ENCODE data around the gene ALOX15B.

Gene ALOX15B

DNA sequence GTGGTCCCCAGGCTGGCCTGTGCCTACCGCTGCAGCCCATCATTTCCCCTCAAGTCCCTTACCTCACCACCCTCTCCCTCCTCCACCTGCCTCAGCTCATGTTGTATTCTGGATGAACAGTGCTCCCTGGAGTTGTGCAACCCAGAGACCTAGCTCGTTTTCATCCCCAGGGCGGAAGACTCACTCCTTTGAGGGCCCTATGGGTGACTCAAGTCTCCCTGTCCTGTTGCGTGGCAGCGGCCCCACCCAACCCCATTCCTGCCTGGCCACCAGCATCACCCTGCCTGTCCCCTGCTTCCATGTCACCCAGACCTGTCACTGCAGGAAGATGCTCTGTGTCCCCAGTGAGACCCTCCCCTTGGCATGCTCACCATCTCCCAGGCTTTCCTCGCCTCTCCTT is 45.4 kb downstream of the ALOX15B start:
- Histone ChIP-seq H3K27me3 (ENCODE audit: low read depth, low read length) (peaks cover 8% of the 10 kb centered on the region; the same call in 1 of the 2 replicates), H3K79me2 (ENCODE audit: low read length) (no peaks in the 10 kb centered on the region), H3K4me3 (ENCODE audit: low read length) (no peak overlapping the region), H4K20me1 (ENCODE audit: insufficient read depth, low read length) (no peaks in the 10 kb centered on the region), H3K9me3 (ENCODE audit: insufficient read depth, low read length) (no peaks in the 10 kb centered on the region), H3K36me3 (replicated peaks; ENCODE audit: low read depth, low read length) (no peaks in the 10 kb centered on the region), H2AFZ (ENCODE audit: low read depth, low read length) (no peak overlapping the region), H3K9ac (ENCODE audit: low read length) (no peak overlapping the region), H3K4me2 (ENCODE audit: low read length) (no peak overlapping the region), H3K4me1 (ENCODE audit: low read length) (peaks cover 5% of the 10 kb centered on the region), H3K27ac (ENCODE audit: low read length) (no peak overlapping the region)
- no peak for TF ChIP-seq EZH2phosphoT487 (IDR thresholded peaks at IDR 0.05; ENCODE audit: low read depth)
- TF ChIP-seq, protein P1, sequence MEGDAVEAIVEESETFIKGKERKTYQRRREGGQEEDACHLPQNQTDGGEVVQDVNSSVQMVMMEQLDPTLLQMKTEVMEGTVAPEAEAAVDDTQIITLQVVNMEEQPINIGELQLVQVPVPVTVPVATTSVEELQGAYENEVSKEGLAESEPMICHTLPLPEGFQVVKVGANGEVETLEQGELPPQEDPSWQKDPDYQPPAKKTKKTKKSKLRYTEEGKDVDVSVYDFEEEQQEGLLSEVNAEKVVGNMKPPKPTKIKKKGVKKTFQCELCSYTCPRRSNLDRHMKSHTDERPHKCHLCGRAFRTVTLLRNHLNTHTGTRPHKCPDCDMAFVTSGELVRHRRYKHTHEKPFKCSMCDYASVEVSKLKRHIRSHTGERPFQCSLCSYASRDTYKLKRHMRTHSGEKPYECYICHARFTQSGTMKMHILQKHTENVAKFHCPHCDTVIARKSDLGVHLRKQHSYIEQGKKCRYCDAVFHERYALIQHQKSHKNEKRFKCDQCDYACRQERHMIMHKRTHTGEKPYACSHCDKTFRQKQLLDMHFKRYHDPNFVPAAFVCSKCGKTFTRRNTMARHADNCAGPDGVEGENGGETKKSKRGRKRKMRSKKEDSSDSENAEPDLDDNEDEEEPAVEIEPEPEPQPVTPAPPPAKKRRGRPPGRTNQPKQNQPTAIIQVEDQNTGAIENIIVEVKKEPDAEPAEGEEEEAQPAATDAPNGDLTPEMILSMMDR (IDR thresholded peaks at IDR 0.05; ENCODE audit: low read depth, low read length) = no peak

DNA sequence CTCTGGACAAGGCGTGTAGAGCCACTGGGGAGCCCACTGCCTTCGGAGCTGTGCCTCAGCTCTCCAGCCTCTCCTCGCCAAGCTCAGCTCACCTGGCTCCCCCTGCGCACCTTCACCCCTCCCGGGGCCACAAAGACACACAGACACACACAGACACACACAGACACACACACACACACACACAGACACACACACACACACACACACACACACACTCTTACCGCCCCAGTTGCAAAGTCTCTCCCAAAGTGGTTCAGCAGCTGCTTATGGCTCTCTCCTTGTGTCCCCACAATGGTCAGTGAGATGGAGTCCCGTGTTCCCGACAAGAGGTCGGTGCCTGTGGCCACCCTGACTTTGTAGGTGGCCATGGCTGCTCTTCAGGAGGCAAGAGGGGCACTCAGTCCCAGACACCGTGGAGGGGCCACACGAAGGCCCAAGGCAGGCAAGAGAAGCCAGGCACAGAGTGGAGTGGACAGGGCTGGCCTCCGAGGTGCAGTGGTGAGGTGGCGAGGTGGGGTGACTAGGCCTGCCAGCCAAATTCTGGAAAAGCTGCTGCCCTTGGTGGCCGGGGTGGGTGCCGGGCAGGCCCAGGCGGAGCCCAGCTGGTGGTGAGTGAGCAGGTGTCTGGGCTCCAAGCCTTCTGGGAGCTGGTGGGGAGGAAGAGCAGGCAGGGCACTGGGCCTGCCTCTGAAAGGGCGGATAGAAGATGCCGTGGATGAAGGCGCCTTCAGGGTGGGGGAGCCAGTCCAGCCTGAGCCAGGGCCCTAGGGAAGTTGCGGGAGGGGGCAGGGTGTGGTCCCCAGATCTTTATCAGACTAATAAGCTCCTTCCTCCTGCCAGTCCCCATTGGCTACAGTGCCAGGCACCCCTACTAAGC is 48.5 kb downstream of the ALOX15B start, which contains the start of gene ALOX12B:
Gene ALOX12B, minus strand, starts transcription at position 642 of the 877 bp plus-strand sequence. Its CDS starts 274 bp downstream, at position 368.
- H3K4me3 ChIP-seq (ENCODE audit: low read length) = no peak within 1 kb of the TSS
- peaks cover 6% of the 10 kb centered on the region; the same call in 1 of the 2 replicates for H3K27me3 ChIP-seq (ENCODE audit: low read depth, low read length)
- H3K79me2 ChIP-seq (ENCODE audit: low read length) = no peaks in the 10 kb centered on the region
- no peak within 1 kb of the TSS for H3K27ac ChIP-seq (ENCODE audit: low read length)
- H2AFZ ChIP-seq (ENCODE audit: low read depth, low read length) = no peak within 1 kb of the TSS
- H3K9me3 ChIP-seq (ENCODE audit: insufficient read depth, low read length) = no peaks in the 10 kb centered on the region
- no peak within 1 kb of the TSS for H3K9ac ChIP-seq (ENCODE audit: low read length)
- H3K4me2 ChIP-seq (ENCODE audit: low read length) = no peak within 1 kb of the TSS
- no peaks in the 10 kb centered on the region for H4K20me1 ChIP-seq (ENCODE audit: insufficient read depth, low read length)
- H3K36me3 ChIP-seq (replicated peaks; ENCODE audit: low read depth, low read length) = no peaks in the 10 kb centered on the region
- H3K4me1 ChIP-seq (ENCODE audit: low read length) = peaks cover 15% of the 10 kb centered on the region
- TF ChIP-seq, protein P1 (IDR thresholded peaks at IDR 0.05; ENCODE audit: low read depth, low read length) = no peak
- TF ChIP-seq EZH2phosphoT487 (IDR thresholded peaks at IDR 0.05; ENCODE audit: low read depth) = no peak

DNA sequence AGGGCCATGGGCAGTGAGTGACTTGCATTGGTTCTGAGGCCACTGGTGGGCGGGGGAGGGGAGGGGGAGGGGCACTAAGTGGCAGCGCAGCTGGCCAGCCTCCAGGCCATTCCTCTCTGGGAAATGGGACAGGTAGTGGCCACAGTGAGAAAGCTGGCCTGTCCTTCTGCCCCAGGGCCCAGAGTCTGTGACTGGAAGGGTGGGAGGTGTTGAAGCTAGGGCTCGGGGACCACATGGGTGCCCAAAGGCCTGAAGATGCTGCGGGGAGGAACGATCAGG is 49.0 kb downstream of the ALOX15B start:
- peaks cover 15% of the 10 kb centered on the region for H3K4me1 ChIP-seq (ENCODE audit: low read length)
- no peak overlapping the region for H3K4me3 ChIP-seq (ENCODE audit: low read length)
- peaks cover 6% of the 10 kb centered on the region; the same call in 1 of the 2 replicates for H3K27me3 ChIP-seq (ENCODE audit: low read depth, low read length)

DNA sequence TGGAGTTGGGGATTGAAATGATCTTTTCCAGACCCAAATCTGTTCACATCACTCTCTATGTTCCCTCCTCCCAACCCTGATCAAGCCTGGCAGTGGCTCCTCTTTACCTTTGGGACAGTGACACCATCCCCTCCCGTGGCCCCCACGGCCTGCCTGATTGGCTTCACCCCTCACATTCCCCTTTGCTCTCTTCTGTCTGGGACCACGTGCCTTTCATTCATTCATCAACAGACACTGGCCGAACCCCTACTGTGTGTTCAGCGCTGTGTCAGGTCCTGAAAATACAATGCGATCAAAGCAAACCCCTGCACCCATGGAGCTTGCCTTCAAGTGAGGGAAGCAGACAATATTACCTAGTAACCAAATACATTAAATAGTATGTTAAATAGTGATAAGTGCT is 50.9 kb downstream of the ALOX15B start:
- no peak for TF ChIP-seq EZH2phosphoT487 (IDR thresholded peaks at IDR 0.05; ENCODE audit: low read depth)
- TF ChIP-seq, protein P1 (IDR thresholded peaks at IDR 0.05; ENCODE audit: low read depth, low read length) = no peak
- peaks cover 6% of the 10 kb centered on the region; the same call in 1 of the 2 replicates for H3K27me3 ChIP-seq (ENCODE audit: low read depth, low read length)
- no peaks in the 10 kb centered on the region for H3K9me3 ChIP-seq (ENCODE audit: insufficient read depth, low read length)
- no peak overlapping the region for H2AFZ ChIP-seq (ENCODE audit: low read depth, low read length)
- no peak overlapping the region for H3K27ac ChIP-seq (ENCODE audit: low read length)
- H3K36me3 ChIP-seq (replicated peaks; ENCODE audit: low read depth, low read length) = no peaks in the 10 kb centered on the region
- no peak overlapping the region for H3K4me2 ChIP-seq (ENCODE audit: low read length)
- no peak overlapping the region for H3K4me3 ChIP-seq (ENCODE audit: low read length)
- no peak overlapping the region for H3K9ac ChIP-seq (ENCODE audit: low read length)
- H3K79me2 ChIP-seq (ENCODE audit: low read length) = no peaks in the 10 kb centered on the region
- H3K4me1 ChIP-seq (ENCODE audit: low read length) = peaks cover 15% of the 10 kb centered on the region
- H4K20me1 ChIP-seq (ENCODE audit: insufficient read depth, low read length) = no peaks in the 10 kb centered on the region

More for the DNA sequence above, 49.0 kb downstream of the ALOX15B start:
- H3K9me3 ChIP-seq (ENCODE audit: insufficient read depth, low read length) = no peaks in the 10 kb centered on the region
- H3K4me2 ChIP-seq (ENCODE audit: low read length) = no peak overlapping the region
- no peaks in the 10 kb centered on the region for H3K36me3 ChIP-seq (replicated peaks; ENCODE audit: low read depth, low read length)
- no peaks in the 10 kb centered on the region for H4K20me1 ChIP-seq (ENCODE audit: insufficient read depth, low read length)
- H3K79me2 ChIP-seq (ENCODE audit: low read length) = no peaks in the 10 kb centered on the region
- no peak overlapping the region for H3K9ac ChIP-seq (ENCODE audit: low read length)
- no peak overlapping the region for H3K27ac ChIP-seq (ENCODE audit: low read length)
- TF ChIP-seq, protein P1 (IDR thresholded peaks at IDR 0.05; ENCODE audit: low read depth, low read length) = no peak
- TF ChIP-seq EZH2phosphoT487 (IDR thresholded peaks at IDR 0.05; ENCODE audit: low read depth) = no peak
- H2AFZ ChIP-seq (ENCODE audit: low read depth, low read length) = no peak overlapping the region
